GM19023 (cell line): ENCODE data around the gene HPCA.

Experiments used
- ATAC-seq: cut with Tn5 transposase; IDR thresholded peaks from one replicate; pipeline ENCODE4 v1.9.1; 2021; ENCODE audit warnings: mild to moderate bottlenecking, moderate library complexity; ENCODE audit not compliant: unreplicated experiment

HPCA gene

GRCh38 chr1:32888677-32889420 lies 2.6 kb downstream of the HPCA start:
- no peak for ATAC-seq

GRCh38 chr1:32889731-32890278 lies 3.5 kb downstream of the HPCA start:
- no peak for ATAC-seq

- ATAC-seq: no peak
These were observed 4.4 kb downstream of the HPCA start for GRCh38 chr1:32890516-32891240.

- ATAC-seq: no peak
These were observed 4.9 kb downstream of the HPCA start for GRCh38 chr1:32891241-32891570.

- ATAC-seq: no peak
These were observed 5.3 kb downstream of the HPCA start for GRCh38 chr1:32891630-32892029.

GRCh38 chr1:32892368-32893197 lies 6.3 kb downstream of the HPCA start:
- no peak for ATAC-seq

- no peak for ATAC-seq
These were observed 7.1 kb downstream of the HPCA start for GRCh38 chr1:32893198-32894018.

GRCh38 chr1:32894019-32894600 lies 7.8 kb downstream of the HPCA start:
- no peak for ATAC-seq

- ATAC-seq: no peak
These were observed 8.4 kb downstream of the HPCA start for GRCh38 chr1:32894681-32895080.

- ATAC-seq: no peak
These were observed 9.3 kb downstream of the HPCA start for GRCh38 chr1:32895325-32896215.

GRCh38 chr1:32896451-32896850 lies 10.2 kb downstream of the HPCA start:
- no peak for ATAC-seq

- ATAC-seq: no peak
These were observed 11.1 kb downstream of the HPCA start for GRCh38 chr1:32897082-32898049.

- ATAC-seq: no peak
These were observed 11.8 kb downstream of the HPCA start for GRCh38 chr1:32898056-32898455.

- no peak for ATAC-seq
These were observed 12.7 kb downstream of the HPCA start for GRCh38 chr1:32898958-32899357.

- ATAC-seq: no peak
These were observed 13.4 kb downstream of the HPCA start for GRCh38 chr1:32899586-32900296.

GRCh38 chr1:32900371-32900955 lies 14.2 kb downstream of the HPCA start:
- no peak for ATAC-seq
